Peyer's patch (tissue), 4 donors: ENCODE measurements around the gene UQCRQ.

ENCODE experiments used
- CTCF ChIP-seq, 6 experiments: fragments of 450-650 bp in 4 of 6; fragments of 200-600 bp in 2 of 6; sonication (generic) in 1 of 6; IDR thresholded peaks; one replicate each; pipeline ENCODE4 v1.5.1; 2017 to 2019; ENCODE audit warnings: antibody characterized with exemption in 6 of 6, mild to moderate bottlenecking in 3 of 6, moderate library complexity in 1 of 6
- POLR2A ChIP-seq, 2 donors: fragments of 450-650 bp; IDR thresholded peaks; one replicate each; pipeline ENCODE4 v1.5.1; 2017; ENCODE audit warnings: antibody characterized with exemption in 2 of 2, mild to moderate bottlenecking in 2 of 2, moderate library complexity in 2 of 2

GRCh38 chr5:132836852-132837251 lies 29.6 kb upstream of the UQCRQ start:
- TF ChIP-seq CTCF (IDR thresholded peaks at IDR 0.05) (no peak), POLR2A (IDR thresholded peaks at IDR 0.05) (no peak)
